AG09309 (cell line): ENCODE measurements around the gene DLG2.

ENCODE experiments used
- DNase-seq: peaks from one replicate; pipeline ENCODE4 v3.0.0-alpha.2; 2010; ENCODE audit warnings: low read depth
- H3K4me3 ChIP-seq: 2 replicates; pipeline ENCODE4 v1.5.1; 2011; ENCODE audit warnings: mild to moderate bottlenecking, low read depth, low read length, moderate library complexity; ENCODE audit not compliant: control insufficient read depth
- TF ChIP-seq, protein P1 (sequence below): IDR thresholded peaks from 2 replicates; pipeline ENCODE4 v1.5.1; 2011; ENCODE audit warnings: mild to moderate bottlenecking, low read depth, low read length, inconsistent platforms; ENCODE audit not compliant: insufficient read depth, control insufficient read depth; ENCODE audit errors: missing control alignments

Gene DLG2

DNA sequence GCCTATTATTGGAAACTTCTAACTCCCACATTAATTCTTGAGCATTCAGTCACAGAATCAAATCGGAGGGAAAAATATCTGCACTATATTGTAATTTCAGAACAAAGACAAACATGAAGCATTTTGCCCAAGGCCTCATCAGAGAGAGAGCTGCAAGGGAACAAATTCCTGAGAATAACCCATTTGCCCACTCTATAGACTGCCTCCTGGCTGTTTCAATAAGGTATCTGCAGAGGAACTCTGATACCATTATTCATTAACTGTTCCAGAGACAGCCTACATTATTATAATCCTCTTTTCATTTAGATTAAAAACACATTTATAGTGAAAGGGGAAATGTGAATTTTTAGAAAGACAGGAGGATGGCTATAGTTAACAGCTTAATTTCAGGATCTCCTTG lies 663.9 kb downstream of the DLG2 start:
- TF ChIP-seq, protein P1, sequence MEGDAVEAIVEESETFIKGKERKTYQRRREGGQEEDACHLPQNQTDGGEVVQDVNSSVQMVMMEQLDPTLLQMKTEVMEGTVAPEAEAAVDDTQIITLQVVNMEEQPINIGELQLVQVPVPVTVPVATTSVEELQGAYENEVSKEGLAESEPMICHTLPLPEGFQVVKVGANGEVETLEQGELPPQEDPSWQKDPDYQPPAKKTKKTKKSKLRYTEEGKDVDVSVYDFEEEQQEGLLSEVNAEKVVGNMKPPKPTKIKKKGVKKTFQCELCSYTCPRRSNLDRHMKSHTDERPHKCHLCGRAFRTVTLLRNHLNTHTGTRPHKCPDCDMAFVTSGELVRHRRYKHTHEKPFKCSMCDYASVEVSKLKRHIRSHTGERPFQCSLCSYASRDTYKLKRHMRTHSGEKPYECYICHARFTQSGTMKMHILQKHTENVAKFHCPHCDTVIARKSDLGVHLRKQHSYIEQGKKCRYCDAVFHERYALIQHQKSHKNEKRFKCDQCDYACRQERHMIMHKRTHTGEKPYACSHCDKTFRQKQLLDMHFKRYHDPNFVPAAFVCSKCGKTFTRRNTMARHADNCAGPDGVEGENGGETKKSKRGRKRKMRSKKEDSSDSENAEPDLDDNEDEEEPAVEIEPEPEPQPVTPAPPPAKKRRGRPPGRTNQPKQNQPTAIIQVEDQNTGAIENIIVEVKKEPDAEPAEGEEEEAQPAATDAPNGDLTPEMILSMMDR: peak; percentile 7
- DNase-seq: no peak
- H3K4me3 ChIP-seq: no peak overlapping the region

DNA sequence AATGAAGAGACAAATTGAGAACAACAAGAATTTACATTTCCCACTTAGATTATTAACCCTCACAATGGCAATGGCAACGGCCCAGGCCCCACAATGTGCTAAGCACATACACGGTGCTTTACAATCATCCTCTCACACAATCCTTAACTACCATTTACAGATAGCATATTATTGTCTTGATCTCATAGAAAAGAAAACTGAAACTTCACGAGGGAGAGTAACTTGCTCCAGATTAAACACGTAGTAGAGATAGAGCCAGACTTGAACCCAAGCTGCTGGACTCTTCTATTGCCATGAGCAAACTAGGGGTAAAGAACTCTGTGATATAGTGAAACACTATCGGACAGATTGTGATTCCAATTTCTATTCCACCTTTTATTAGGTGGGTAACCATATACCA lies 665.1 kb downstream of the DLG2 start:
- DNase-seq: no peak
- H3K4me3 ChIP-seq: no peak overlapping the region
- TF ChIP-seq, protein P1: no peak

DNA sequence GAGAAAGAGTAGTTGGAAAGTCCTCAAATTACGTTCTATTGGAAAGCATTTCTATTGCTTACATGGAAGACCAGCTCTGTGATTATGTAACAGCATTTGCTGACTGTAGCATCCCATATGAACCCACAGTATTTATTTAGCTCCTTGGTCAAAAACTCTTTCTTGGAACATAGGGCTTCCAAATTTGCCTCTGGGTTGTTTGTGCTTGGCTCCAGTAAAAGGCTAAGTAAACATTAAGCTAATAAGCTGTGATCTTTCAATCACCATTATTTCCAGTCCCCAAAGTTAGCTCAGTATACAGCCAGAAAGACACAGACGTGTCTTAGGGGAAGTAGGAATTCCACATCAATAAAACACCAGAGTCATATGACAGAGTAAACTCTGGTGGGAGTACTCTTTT lies 668.8 kb downstream of the DLG2 start:
- TF ChIP-seq, protein P1: no peak

DNA sequence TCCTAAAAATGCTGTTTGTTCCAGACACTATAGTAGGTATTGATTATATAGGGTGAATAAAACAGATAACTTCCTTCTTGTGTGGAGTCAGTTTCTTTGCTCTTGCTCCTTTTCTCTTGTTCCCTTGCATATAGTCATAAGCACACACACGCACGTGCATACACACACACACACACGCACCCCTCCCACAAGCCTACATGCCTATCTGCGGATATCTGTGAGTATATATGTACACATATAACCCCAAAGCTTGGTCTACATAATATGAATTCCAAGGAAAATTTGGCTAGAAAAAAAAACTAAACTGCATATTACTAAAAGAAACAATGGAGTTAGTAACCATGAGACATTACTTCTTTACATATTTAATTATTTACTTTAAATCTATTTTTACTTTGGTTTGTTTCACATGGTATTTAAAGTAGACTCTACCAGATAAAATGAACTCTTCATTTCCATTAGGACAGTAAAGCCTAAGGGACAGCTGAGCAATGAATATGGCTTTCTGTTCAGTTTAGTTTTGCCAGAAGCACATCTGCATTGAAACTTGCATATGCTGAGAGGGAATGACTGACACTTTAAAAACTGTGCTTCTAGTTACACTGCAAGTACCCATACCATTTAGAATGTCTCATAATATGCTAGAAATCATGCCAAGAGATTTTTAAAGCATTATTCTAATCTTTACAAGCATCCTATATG lies 676.4 kb downstream of the DLG2 start:
- no peak overlapping the region for H3K4me3 ChIP-seq
- no peak for DNase-seq
- TF ChIP-seq, protein P1: no peak

More for the DNA sequence above, 668.8 kb downstream of the DLG2 start:
- no peak for DNase-seq
- H3K4me3 ChIP-seq: no peak overlapping the region

DNA sequence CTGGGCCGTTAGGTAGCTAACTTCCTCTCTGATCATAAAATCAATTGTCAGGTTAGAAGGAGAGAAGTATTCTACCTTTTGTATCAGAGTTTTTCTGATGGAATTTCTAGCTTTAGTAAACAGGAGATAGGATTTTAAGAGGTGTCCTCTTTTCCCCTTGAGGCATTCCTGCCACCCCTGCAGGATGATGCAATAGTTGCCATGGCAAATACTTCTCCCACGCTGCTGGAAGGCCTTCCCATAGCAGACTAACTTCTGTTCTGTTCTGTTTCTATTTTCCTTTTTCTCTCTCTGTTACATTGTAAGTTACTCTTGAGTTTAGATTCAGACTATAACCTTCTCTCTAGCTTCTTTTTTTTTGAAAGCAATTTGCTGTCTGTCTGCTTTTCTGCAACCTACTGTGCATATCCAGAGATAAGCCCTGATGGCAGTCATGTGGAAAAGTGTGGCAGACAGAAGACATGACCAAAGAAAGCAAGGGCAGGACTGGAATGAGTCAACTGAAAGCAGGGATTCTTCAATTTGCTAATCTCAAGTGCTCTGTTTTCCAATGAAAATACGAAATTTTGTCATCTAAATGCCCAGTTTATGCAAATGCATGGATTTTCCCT lies 679.1 kb downstream of the DLG2 start:
- TF ChIP-seq, protein P1: no peak
- no peak for DNase-seq
- H3K4me3 ChIP-seq: no peak overlapping the region

DNA sequence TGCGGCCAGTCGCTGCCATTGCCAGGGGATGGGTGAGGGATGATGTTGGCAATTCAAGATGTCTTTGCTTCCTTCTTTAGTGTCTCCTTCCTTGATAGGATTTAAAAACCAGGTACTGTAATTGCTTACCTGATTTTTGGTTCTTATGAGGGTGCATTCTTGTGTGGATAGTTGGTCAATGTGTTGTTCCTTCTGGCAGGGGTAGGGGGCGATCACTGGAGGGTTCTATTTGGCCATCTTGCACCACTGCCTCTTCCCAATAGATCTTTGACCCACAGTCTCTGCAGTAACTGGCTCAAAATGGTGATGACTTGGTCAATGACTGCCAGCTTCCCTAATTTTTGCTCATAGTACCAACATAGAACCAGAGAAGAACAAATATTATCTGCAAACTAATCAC lies 680.1 kb downstream of the DLG2 start:
- DNase-seq: no peak
- H3K4me3 ChIP-seq: no peak overlapping the region
- TF ChIP-seq, protein P1: no peak
